Measurements from ENCODE around the gene RAP1GAP. TPM values are rescaled to one million over a fixed set of nuclear protein-coding genes. Genes with fewer than 3 reads are reported as not detected.

RAP1GAP gene
- total and polyA plus RNA-seq, 4 donors: 5.6 to 64.7 (median 28.0) TPM

GRCh38 chr1:21652937-21653743 is 16.0 kb downstream of the RAP1GAP start:
- TF ChIP-seq CTCF (IDR thresholded peaks at IDR 0.05; ENCODE audit: control extremely low read depth, extremely low read depth): no peak
- Histone ChIP-seq H3K9ac (ENCODE audit: insufficient read depth in 1 of 2, low read length in 2 of 2) (no peak overlapping the region), H3K9me3 (ENCODE audit: control insufficient read depth in 4 of 4, insufficient read depth in 3 of 4, low read length in 3 of 4) (no peaks in the 10 kb centered on the region), H3K27ac (ENCODE audit: low read depth in 1 of 2, low read length in 1 of 2) (peak overlapping the region in 1 of 2 donors; percentile 7), H3K4me3 (no peak overlapping the region), H3K36me3 (ENCODE audit: control insufficient read depth in 4 of 4, insufficient read depth in 4 of 4, low read length in 4 of 4) (no peaks in the 10 kb centered on the region), H3K27me3 (ENCODE audit: control insufficient read depth in 3 of 3, insufficient read depth in 3 of 3, low read length in 2 of 3) (peaks cover 0 to 2% (median 0%) of the 10 kb centered on the region in 3 donors), H3K4me1 (ENCODE audit: control insufficient read depth in 5 of 5, insufficient read depth in 5 of 5, low read length in 5 of 5) (peaks cover 0 to 15% (median 6%) of the 10 kb centered on the region in 5 donors)
- DNase-seq: no peak
- 46 to 52% methylated on average over 10 of the region's 10 CpGs for WGBS, 2 donors
- no peak for ATAC-seq (ENCODE audit: insufficient read depth, low FRiP score)

- Histone ChIP-seq H3K9ac (ENCODE audit: insufficient read depth in 1 of 2, low read length in 2 of 2) (no peak overlapping the region), H3K4me1 (ENCODE audit: control insufficient read depth in 5 of 5, insufficient read depth in 5 of 5, low read length in 5 of 5) (peaks cover 0 to 15% (median 6%) of the 10 kb centered on the region in 5 donors)
Observed at GRCh38 chr1:21652101-21652936, 16.8 kb downstream of the RAP1GAP start.

GRCh38 chr1:21651214-21652042 is 17.7 kb downstream of the RAP1GAP start:
- Histone ChIP-seq H3K36me3 (ENCODE audit: control insufficient read depth in 4 of 4, insufficient read depth in 4 of 4, low read length in 4 of 4) (no peaks in the 10 kb centered on the region), H3K9ac (ENCODE audit: insufficient read depth in 1 of 2, low read length in 2 of 2) (no peak overlapping the region), H3K4me3 (peak overlapping the region; percentile 2), H3K27me3 (ENCODE audit: control insufficient read depth in 3 of 3, insufficient read depth in 3 of 3, low read length in 2 of 3) (peaks cover 0 to 2% (median 0%) of the 10 kb centered on the region in 3 donors), H3K4me1 (ENCODE audit: control insufficient read depth in 5 of 5, insufficient read depth in 5 of 5, low read length in 5 of 5) (peaks cover 0 to 12% (median 6%) of the 10 kb centered on the region in 5 donors), H3K27ac (ENCODE audit: low read depth in 1 of 2, low read length in 1 of 2) (no peak overlapping the region), H3K9me3 (ENCODE audit: control insufficient read depth in 4 of 4, insufficient read depth in 3 of 4, low read length in 3 of 4) (no peaks in the 10 kb centered on the region)
- 5 to 7% methylated on average over 51 to 80 of the region's 80 CpGs for WGBS, 2 donors
- DNase-seq: peak; percentile 62 to 80 (median 79)
- no peak for TF ChIP-seq CTCF (IDR thresholded peaks at IDR 0.05; ENCODE audit: control extremely low read depth, extremely low read depth)
- ATAC-seq (ENCODE audit: insufficient read depth, low FRiP score): peak; percentile 58

More at GRCh38 chr1:21652101-21652936, 16.8 kb downstream of the RAP1GAP start:
- WGBS, 2 donors: 9 to 17% methylated on average over 33 to 39 of the region's 39 CpGs
- no peaks in the 10 kb centered on the region for H3K36me3 ChIP-seq (ENCODE audit: control insufficient read depth in 4 of 4, insufficient read depth in 4 of 4, low read length in 4 of 4)
- H3K9me3 ChIP-seq (ENCODE audit: control insufficient read depth in 4 of 4, insufficient read depth in 3 of 4, low read length in 3 of 4): no peaks in the 10 kb centered on the region
- no peak for ATAC-seq (ENCODE audit: insufficient read depth, low FRiP score)
- no peak overlapping the region for H3K4me3 ChIP-seq
- H3K27ac ChIP-seq (ENCODE audit: low read depth in 1 of 2, low read length in 1 of 2): peak overlapping the region in 1 of 2 donors; percentile 7
- no peak for TF ChIP-seq CTCF (IDR thresholded peaks at IDR 0.05; ENCODE audit: control extremely low read depth, extremely low read depth)
- H3K27me3 ChIP-seq (ENCODE audit: control insufficient read depth in 3 of 3, insufficient read depth in 3 of 3, low read length in 2 of 3): peaks cover 0 to 2% (median 0%) of the 10 kb centered on the region in 3 donors
- DNase-seq: no peak
